HAP-1 (cell line): ENCODE results near the gene PHTF1.

Experiments
- DNase-seq, 2 experiments: peaks; one replicate each; pipeline ENCODE4 v3.0.0-alpha.2; 2016 to 2020; ENCODE audit warnings: low spot score in 2 of 2
- H3K27me3 ChIP-seq: fragments of 250-450 bp; sonication (Bioruptor Pico); 2 replicates; pipeline ENCODE4 v1.5.1; 2020; ENCODE audit warnings: low read depth, mild to moderate bottlenecking, moderate library complexity
- H3K36me3 ChIP-seq: fragments of 250-450 bp; sonication (Bioruptor Pico); replicated peaks from 2 replicates; pipeline ENCODE4 v1.5.1; 2020; ENCODE audit warnings: mild to moderate bottlenecking
- H3K4me1 ChIP-seq: fragments of 250-450 bp; sonication (Bioruptor Pico); 2 replicates; pipeline ENCODE4 v1.5.1; 2020; ENCODE audit warnings: mild to moderate bottlenecking
- H3K4me3 ChIP-seq: fragments of 250-450 bp; sonication (Bioruptor Pico); 2 replicates; pipeline ENCODE4 v1.5.1; 2020; ENCODE audit warnings: mild to moderate bottlenecking, moderate library complexity
- H3K9me3 ChIP-seq: fragments of 250-450 bp; sonication (Bioruptor Pico); 2 replicates; pipeline ENCODE4 v1.5.1; 2020; ENCODE audit warnings: mild to moderate bottlenecking, moderate library complexity
- in situ Hi-C: fragments of 300-500 bp; cut with MboI; formaldehyde crosslinking; loops from 3 replicates; pipeline ENCODE4 v1.14.3; 2020; ENCODE audit warnings: low sequenced_read_pairs, inconsistent platforms, mixed read lengths

PHTF1 gene

DNA sequence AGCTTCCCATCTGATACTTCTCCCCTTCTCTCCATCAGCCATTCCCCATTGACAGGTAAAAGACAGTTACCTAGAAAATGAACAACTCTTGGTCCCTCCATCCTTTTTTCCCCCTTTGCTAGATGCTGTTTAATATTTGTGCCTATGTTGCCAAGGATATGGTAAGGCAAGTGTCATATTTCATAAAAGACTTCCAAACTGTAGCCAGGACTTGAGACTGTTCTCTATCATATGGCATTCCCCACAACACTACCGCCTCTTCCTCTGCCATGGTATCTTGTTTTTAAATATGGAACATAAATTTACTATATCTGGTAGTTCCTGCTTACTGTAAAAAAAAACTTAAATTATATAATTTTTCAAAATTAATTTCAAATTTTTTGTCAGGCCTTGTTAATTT, 97.2 kb downstream of the PHTF1 start:
- no peaks in the 10 kb centered on the region for H3K36me3 ChIP-seq
- no peak for DNase-seq
- no peak overlapping the region for H3K4me3 ChIP-seq
- H3K4me1 ChIP-seq: no peaks in the 10 kb centered on the region
- no peaks in the 10 kb centered on the region for H3K27me3 ChIP-seq
- no peaks in the 10 kb centered on the region for H3K9me3 ChIP-seq
- in situ Hi-C loops: no loop called here

DNA sequence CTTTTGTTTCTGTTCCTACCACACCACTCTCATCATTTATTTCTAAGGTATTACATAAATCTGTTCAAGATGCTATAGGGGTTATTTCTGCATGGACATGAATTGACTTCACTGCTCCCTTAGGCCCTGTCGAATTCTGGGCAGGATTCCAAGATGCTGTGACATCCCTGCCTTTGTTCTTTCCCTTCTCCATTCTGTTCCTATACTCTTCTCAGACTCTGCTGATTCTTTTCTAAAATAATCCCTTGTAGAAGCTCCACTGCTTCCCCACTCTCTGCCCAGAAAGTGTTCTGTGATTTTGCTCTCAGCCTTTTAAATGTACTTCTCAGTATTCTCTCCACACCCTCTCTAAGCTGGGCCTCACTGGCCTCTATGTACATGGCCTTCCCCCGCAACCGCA, 99.2 kb downstream of the PHTF1 start:
- peak; percentile 47 to 63 for DNase-seq
- H3K27me3 ChIP-seq: no peaks in the 10 kb centered on the region
- H3K4me3 ChIP-seq: no peak overlapping the region
- no peaks in the 10 kb centered on the region for H3K9me3 ChIP-seq
- no peaks in the 10 kb centered on the region for H3K4me1 ChIP-seq
- in situ Hi-C loops: no loop called here
- no peaks in the 10 kb centered on the region for H3K36me3 ChIP-seq

DNA sequence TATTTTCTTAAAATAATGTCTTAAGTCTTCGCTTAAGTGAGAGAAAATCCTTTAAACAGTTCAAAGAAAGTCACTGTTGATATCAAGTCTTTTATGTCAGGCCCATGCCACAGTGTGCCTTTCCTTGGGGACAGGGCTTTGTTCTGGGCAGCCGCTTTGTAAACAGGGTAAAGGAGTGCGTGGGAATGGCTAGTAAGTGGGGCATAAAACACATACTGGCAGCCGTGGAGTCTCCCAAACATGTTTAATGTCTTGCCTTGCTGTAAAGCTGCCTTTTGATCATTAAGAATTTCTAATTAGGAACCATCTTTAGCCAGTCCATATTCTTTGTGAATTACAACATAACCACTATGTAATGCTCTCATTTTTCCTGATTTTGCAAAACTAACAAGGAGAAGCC, 99.7 kb downstream of the PHTF1 start:
- in situ Hi-C loops: no loop called here
- no peaks in the 10 kb centered on the region for H3K27me3 ChIP-seq
- no peaks in the 10 kb centered on the region for H3K4me1 ChIP-seq
- no peak overlapping the region for H3K4me3 ChIP-seq
- no peaks in the 10 kb centered on the region for H3K9me3 ChIP-seq
- no peak for DNase-seq
- H3K36me3 ChIP-seq: no peaks in the 10 kb centered on the region

DNA sequence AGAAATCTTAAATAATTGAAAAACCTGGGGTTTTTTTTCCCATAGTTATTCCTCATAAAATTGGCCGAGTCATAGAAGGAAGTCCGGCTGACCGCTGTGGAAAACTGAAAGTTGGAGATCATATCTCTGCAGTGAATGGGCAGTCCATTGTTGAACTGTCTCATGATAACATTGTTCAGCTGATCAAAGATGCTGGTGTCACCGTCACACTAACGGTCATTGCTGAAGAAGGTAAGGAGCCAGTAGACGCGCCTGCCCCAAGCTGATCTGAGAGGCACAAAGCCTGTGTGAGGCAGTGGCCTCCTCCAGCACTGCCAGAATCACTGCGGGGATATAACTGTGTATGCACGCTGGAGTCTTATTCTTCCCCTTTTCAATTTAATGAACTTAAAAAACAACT, 100.3 kb downstream of the PHTF1 start:
- Histone ChIP-seq H3K4me3 (no peak overlapping the region), H3K4me1 (no peaks in the 10 kb centered on the region), H3K27me3 (no peaks in the 10 kb centered on the region), H3K36me3 (no peaks in the 10 kb centered on the region), H3K9me3 (no peaks in the 10 kb centered on the region)
- in situ Hi-C loops: no loop called here
- no peak for DNase-seq

DNA sequence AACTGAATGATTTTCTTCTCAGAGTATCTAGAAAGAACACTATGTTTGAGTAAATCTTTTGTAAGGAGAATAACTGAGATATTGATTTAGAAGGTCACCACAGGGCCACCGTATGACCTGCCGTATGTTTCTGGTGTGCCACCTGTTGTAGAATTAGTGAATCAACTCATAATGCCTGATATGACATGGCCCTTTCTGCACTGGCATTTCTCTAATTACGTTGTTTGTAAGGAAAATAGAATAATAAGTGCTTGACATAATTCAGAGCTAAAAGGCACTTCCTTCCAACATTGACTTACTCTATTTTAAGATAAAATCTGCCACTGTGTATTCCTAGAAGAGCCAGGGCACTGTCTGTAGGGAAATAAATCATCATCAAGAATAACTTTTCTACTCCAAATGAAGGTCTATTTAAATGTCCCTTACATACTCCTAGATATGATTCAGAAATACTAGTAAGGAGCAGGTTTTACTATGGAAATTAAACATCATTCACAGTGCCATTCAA, 101.7 kb downstream of the PHTF1 start:
- DNase-seq: no peak
- Histone ChIP-seq H3K27me3 (no peaks in the 10 kb centered on the region), H3K36me3 (no peaks in the 10 kb centered on the region), H3K4me1 (no peaks in the 10 kb centered on the region), H3K4me3 (no peak overlapping the region), H3K9me3 (no peaks in the 10 kb centered on the region)
- in situ Hi-C loops: no loop called here

DNA sequence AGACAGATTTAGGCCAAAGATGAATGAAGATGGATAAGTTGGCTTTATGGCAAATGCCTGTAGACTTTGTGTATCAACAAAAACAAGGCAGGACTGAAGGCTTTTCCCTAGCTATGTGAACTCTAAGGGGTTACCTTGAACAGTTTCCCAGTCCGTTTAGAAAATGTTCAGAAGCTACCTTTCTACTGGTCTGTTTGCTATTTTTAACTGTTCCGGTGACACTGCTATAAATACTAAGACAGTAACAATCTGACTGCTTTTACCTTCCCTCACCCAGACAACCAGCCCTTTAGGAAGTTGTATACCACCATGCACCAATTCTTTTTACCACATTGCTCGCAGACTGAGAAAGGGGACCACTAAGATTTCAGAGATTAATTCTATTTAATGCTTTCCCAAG, 102.2 kb downstream of the PHTF1 start:
- H3K9me3 ChIP-seq: no peaks in the 10 kb centered on the region
- H3K4me3 ChIP-seq: no peak overlapping the region
- in situ Hi-C loops: no loop called here
- no peaks in the 10 kb centered on the region for H3K27me3 ChIP-seq
- H3K36me3 ChIP-seq: no peaks in the 10 kb centered on the region
- no peaks in the 10 kb centered on the region for H3K4me1 ChIP-seq
- DNase-seq: no peak

DNA sequence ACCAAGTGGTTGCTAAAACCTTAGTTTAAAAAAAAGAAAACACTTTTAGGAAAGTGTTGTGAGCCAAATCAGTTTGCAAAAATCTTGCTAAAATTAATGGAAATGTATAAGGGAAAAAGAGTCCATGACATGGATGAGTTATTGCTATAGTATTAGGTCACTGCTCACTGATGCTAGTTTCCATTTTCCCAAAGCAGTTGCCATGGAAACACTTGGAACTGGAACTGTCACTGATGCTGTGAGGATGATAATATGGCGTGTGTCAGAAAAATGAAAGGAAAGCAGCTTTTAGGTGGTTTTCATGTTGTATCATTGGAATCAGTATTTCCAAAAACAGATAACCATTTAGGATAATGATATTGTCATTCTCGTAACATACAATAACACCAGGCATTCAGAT, 104.4 kb downstream of the PHTF1 start:
- in situ Hi-C loops: no loop called here
- no peak for DNase-seq
- no peaks in the 10 kb centered on the region for H3K4me1 ChIP-seq
- H3K27me3 ChIP-seq: no peaks in the 10 kb centered on the region
- H3K36me3 ChIP-seq: no peaks in the 10 kb centered on the region
- H3K4me3 ChIP-seq: no peak overlapping the region
- H3K9me3 ChIP-seq: no peaks in the 10 kb centered on the region

DNA sequence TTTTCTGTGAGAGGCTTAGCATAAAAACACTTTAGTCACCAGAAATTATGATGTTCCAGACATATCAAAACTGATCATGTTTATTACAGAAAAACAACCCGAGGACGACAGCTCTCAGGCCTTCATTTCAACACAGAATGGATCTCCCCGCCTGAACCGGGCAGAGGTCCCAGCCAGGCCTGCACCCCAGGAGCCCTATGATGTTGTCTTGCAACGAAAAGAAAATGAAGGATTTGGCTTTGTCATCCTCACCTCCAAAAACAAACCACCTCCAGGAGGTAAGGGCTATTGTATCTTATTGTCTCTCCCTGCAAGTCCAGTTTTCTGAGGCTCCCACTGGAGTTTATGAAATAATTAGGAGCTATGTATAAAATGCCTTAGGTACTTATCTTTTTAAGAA, 105.5 kb downstream of the PHTF1 start:
- Histone ChIP-seq H3K4me1 (no peaks in the 10 kb centered on the region), H3K4me3 (no peak overlapping the region), H3K36me3 (no peaks in the 10 kb centered on the region), H3K27me3 (no peaks in the 10 kb centered on the region), H3K9me3 (no peaks in the 10 kb centered on the region)
- no peak for DNase-seq
- in situ Hi-C loops: no loop called here

DNA sequence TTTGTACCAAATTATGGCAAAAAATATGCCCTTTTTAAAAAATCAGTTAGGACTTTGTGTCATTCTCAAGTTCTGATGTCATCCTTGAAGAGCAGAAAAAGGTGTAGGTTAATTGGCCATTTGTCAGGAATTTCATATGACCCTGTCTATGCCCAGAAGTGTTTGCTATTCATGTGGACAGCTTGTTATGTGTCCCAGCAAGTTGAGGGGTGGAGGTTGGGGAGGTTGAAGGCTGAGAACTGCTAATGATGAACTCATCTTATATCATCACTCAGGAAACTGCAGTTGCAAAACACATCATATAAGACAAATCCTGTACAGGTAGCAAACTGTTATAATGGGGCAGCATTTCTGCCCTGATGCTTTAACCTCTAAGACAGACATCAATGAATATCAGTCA, 106.5 kb downstream of the PHTF1 start:
- no peak overlapping the region for H3K4me3 ChIP-seq
- no peaks in the 10 kb centered on the region for H3K36me3 ChIP-seq
- in situ Hi-C loops: no loop called here
- DNase-seq: no peak
- no peaks in the 10 kb centered on the region for H3K27me3 ChIP-seq
- H3K9me3 ChIP-seq: no peaks in the 10 kb centered on the region
- H3K4me1 ChIP-seq: no peaks in the 10 kb centered on the region

DNA sequence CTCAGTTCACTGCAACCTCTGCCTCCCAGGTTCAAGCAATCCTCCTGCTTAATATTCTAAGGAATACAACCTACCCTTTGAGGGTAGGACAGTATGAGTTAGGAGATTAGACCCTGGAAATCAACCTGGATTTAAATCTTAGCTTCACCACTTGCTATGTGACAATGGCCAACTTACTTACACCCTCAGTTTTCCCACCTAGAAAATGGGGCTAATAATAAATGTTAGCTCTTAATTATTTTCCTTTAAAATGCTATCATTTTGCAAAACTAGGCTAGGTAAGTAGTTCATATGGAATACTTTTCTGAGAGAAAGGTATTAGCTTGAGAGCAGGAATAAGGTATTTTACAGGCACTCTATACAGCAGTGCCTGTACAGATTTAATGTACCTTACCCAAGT, 110.8 kb downstream of the PHTF1 start:
- H3K4me1 ChIP-seq: no peaks in the 10 kb centered on the region
- H3K4me3 ChIP-seq: no peak overlapping the region
- H3K27me3 ChIP-seq: no peaks in the 10 kb centered on the region
- no peaks in the 10 kb centered on the region for H3K9me3 ChIP-seq
- in situ Hi-C loops: no loop called here
- DNase-seq: no peak
- no peaks in the 10 kb centered on the region for H3K36me3 ChIP-seq

DNA sequence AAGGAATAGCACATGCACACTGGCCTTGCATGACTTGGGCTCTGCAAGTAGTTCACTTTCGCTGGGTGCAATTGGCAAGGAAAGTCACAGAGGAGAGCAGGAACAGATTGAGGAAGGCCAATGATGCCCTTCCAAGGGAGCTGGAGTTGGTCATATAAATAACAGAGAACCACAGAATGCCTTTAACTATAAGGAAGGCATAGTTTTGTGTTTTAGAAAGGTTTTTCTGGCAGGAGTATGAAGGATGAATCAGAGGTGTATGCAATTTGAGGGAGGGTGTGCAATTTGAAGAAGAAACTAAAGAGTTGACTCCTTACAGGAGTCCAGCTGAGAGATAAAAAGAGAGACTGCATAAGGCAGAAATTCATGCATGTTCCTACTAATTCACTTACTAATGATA, 112.1 kb downstream of the PHTF1 start:
- Histone ChIP-seq H3K4me1 (no peaks in the 10 kb centered on the region), H3K9me3 (no peaks in the 10 kb centered on the region), H3K36me3 (no peaks in the 10 kb centered on the region), H3K27me3 (no peaks in the 10 kb centered on the region), H3K4me3 (no peak overlapping the region)
- DNase-seq: no peak
- in situ Hi-C loops: no loop called here
